GM19035 (cell line): ENCODE measurements around the gene B3GNT9.
A peak's percentile ranks its signal among the peaks of the same experiment; 100 is the strongest.

Experiments
- ATAC-seq: cut with Tn5 transposase; IDR thresholded peaks from one replicate; pipeline ENCODE4 v1.9.1; 2021; ENCODE audit not compliant: unreplicated experiment

The B3GNT9 gene

DNA sequence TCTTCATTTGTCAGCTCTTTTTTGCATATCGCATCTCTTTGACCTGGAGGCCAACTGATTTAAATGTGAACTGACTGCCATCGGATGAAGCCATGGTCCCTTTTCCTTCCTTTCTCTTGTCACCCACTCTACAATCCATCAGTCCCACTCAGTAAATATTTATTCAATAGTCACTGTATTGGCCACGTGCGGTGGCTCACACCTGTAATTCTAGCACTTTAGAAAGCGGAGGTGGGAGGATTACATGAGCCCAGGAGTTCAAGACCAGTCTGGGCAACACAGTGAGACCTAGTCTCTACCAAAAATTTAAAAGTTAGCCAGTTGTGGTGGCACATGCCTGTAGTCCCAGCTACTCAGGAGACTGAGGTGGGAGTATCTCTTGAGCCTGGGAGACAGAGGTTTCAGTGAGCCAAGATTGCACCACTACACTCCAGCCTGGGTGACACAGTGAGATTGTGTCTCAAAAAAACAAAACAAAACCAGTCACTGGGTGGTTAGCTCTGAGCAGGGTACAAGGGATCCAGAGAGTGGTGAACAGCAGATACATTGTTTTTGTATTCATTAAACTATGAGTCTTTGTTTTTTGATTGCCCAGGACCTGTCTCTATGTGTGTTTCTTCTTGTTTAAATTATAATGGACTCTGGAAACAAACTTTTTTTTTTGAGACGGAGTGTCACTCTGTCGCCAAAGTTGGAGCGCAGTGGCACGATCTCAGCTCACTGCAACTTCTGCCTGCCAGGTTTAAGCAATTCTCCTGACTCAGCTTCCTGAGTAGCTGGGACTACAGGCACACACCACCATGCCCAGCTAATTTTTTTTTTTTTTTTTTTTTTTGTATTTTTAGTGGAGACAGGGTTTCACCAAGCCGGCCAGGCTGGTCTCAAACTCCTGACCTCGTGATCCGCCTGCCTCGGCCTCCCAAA is 34.1 kb downstream of the B3GNT9 start:
- ATAC-seq, result no peak

DNA sequence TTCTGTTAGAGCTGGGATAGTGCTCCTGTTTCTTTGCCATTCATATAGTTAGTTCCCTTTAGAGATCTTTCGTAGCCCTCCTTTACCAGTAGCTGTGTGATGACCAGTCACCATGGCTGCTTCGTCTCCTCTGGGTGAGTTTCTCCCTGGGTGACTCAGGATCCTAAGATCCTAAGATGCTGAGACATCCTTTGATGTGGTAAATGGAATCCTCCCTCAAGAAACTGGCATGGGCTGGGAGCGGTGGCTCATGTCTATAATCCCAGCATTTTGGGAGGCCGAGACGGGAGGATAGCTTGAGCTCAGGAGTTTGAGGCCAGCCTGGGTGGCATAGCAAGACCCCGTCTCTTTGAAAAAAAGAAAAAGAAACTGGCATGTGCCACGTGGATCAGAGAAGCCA is 35.2 kb downstream of the B3GNT9 start:
- ATAC-seq, result no peak

DNA sequence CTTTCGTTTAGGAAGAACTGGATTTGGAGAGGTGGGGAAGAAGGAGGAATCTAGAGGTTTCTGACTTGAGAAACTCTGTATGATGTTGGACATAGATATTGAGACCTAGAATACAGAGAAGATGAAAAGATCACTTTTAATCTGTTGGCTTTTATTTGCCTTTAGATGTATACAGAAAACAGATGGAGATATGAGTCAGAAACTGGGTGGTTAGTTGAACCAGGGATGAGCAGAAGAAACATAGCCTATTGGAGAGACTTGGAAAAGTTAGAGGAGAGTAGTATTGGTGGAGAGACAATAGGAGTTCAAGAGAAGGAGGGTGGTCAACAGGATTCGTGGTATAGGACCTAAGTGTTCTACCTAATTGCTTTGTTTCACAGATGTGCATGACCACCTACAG is 36.0 kb downstream of the B3GNT9 start:
- no peak for ATAC-seq

DNA sequence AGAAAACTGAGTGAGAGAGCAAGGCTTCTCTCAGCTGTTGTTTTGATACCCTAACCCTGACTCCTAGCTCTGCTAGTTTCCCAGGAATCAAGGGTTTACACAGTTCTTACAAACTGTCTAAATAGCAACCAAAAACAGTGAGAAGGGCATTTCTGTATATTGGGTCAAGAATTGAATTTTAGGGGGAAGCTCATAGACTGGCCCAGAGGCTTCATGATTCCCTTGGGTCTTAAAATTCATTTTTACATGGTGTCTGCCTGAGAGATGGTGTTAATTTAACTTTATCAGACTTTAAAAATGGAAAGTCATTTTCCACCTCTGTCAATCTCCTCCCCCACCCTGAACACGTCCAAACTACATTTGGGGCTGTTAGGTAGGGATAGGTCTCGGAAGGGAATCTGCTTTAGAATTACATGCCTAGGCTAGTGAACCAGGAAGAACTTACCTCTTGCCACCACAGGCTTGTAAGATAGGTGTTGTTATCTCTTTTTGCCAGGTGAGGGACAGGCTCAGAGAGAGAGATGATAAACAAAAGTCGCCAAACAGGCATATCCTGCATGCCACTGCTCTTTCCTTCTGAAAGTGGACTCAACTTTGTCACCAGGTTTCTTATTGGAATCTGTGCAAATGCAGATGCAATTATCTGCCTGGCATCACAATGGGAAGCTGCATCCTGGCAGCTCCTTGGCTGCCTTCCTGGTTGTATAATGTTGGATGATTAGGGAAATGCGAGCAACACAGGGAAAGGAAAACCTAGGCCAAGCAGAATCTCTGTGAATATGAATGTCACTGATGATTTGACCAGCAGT is 38.0 kb downstream of the B3GNT9 start:
- ATAC-seq, result no peak

DNA sequence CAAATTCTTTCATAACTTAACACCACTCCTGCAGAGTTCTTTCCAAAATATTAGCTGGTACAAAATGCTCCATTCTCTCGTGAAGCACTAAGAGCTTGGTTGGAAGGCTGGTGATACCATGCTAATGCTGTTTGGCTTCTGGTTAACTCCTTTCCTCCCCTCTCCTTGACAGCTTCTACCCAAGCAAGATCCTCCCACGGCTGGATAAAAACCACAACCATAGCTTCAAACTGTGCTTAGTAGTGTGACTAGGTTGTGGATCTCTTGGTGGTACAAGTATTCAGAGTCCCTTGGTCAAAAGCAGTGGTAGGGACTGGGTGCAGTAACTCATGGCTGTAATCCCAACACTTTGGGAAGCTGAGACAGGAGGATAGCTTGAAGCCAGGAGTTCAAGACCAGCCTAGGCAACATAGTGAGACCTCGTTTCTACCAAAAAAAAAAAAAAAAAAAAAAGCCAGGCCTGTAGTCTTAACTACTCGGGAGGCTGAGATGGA is 38.8 kb downstream of the B3GNT9 start:
- ATAC-seq, result no peak

DNA sequence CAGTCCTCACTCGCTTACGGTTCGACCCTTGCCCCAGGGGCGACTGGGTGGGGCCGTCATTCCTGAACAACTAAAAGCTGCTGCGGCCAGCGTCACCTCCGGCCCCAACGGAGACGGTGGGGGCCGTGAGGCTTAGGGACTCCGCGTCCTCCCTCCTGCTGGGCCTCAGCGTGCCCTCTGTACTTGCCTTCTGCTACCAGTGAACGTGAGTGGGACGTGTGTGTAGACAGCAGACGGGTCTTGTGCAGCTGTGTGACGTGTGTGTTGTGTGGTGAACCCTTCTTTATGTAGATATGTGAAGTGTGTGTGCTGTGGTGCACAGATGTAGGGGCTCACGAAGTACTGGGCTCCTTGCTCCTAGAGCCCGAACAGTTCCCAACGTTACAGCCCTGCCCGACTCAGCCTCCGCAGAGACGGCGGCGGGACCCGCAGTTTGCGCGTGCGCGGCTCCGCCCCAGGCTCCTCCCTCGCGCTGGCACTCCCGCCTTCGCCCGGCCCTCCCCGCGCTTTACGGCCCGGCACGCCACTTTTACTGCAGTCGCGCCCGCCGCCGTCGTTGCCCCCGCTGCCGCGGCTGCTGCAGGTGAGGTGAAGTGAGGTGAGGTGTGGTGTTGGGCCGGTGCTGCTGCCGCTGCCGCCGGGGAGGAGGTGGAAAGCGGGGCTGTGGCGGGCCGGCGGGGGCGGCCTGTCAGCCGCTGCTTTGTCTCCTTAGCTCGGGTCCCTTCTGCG is 41.2 kb downstream of the B3GNT9 start, which contains the start of gene PHAF1:
Gene PHAF1, plus strand, starts transcription at position 535 of the 729 bp plus-strand sequence. CDS start 235 bp downstream, outside the sequence.
- peak; percentile 91 for ATAC-seq

DNA sequence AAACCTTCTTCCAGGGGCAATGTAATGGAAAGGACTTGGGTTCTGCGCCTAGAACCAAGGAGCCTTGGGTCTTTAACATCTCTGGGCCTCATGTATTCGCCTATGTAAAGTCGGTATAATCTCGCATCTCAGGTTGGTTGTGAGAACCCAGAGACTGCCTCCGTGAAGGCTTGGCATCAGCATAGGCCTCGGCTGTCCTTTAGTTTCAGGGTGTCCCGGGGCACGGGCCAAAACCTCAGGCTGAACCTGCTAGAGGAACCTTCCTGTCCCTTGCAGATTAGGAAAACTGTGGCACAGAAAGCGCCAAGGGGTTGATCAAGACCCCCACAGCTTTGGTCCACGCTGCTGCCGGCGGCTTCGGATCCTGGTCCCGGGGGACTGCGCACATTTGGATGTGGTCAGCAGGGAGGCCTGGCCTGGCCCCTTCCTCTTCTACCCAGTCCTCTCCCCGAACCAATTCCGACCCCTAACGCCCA is 41.8 kb downstream of the B3GNT9 start:
- no peak for ATAC-seq

DNA sequence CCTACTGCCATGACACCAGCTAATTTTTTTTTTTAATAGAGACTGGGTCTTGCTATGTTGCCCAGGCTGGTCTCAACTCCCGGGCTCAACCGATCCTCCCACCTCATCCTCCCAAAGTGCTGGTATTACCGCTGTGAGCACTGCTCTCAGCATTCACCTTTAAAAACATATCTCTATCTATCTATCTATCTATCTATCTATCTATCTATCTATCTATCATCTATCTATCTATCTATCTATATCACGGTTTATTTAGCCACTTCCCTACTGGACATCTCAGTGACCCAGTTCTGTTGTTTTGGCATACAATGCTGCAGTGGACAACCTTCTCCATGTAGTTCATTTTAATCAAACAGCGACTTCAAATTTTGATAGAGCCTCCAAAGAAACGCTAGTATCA is 42.3 kb downstream of the B3GNT9 start:
- ATAC-seq, result no peak

DNA sequence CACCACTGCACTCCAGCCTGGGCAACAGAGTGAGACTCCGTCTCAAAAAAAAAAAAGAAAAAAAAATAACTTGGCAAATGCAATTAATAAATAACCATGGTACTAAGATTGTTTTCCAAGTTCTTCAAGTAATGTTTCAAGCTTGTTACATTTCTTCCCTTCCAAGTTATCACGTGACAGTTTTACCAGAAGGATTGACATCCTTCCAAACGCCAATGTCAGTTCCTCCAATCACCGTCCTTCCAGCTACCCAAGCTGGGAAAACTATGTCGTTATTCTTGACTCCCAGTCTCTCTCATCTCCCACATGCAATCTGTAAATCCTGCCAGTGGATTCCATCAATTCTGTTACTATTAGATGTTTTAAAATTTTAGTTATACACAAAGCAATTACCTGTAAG is 44.9 kb downstream of the B3GNT9 start:
- no peak for ATAC-seq

DNA sequence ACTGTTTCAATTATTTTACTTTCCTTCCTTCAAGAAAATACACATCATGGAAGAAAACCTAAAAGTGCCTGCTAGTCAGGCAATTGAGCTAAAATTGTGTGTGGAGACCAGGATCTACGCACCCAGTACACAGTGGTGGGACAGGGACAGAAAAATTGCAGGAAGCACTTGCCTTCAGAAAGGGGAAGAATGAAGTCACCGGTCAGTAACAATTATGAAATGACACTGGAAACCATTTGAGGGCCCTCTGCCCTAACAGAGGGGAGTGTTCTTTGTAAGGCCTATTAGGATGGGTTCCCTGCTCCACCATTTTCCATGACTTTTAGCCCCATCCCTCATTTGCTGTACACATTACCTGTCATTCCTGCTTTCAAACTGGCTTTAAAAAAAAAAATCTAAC is 45.6 kb downstream of the B3GNT9 start:
- no peak for ATAC-seq

DNA sequence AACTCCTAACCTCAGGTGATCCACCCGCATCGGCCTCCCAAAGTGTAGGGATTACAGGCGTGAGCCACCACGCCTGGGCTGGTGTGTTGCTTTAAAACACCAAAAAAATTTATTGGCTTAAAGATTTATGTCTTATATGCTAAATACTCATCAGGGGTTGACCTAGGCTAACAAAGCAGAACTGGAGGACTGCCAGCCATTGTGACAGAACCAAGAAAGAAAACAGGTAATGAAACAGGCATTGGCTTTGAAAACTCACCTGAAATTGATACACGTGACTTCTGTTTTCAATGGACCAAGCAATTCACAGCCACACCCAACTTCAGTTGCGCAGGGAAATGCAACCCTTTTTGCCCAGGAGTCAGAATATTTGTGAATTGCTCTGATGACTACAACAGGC is 46.0 kb downstream of the B3GNT9 start:
- ATAC-seq, result no peak

DNA sequence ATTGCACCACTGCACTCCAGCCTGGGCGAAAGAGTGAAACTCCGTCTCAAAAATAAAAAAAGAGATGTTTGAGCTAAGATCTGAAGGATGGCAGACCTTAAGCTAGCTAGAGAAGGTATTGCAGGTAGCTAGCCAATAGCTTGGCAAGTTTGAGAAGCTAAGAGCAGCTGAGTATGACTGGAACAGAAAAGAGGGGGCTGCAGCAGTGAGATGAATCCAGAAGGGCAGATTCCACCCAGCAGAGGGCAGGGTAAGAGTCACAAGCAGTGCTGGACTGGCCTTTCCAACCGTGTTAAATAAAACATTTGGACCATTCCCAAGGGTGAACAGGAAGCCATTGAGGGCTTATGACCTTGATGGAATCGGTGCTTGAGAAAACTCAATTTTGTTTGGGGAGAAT is 46.7 kb downstream of the B3GNT9 start:
- ATAC-seq, result no peak

DNA sequence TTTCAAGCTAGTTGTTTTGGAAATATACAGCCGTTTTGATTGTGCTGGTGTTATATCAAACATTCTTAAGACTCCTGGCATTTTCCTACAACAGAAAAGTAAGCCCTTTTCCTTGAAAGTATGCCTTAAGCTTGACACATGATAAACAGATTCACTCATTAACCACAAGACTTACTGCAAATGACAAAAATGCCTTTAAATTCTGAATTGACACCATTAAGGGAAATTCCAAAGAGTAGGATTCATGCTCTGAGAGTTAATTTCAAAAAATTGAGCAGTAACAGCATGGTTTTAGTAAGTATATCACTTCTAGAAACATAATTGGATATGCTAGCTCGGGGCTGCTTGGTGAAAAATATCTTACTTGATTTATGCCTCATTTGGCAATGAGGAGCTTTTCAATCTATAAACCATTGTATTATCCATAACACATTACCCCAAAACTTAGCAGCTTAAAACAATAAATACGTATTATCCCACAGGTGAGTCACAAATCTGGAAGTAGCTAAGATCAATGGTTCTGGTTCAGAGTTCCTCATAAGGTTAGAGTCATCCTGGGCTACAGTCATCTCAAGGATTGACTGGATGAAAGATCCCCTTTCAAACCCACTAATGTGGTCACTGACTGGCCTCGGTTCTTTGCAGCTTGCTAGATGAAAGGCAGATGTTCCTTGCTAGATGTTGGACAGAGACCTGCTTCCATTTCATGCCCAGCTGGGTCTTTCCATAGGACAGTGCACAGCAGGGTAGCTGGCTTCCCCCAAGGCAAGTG is 49.3 kb downstream of the B3GNT9 start:
- ATAC-seq, result no peak

DNA sequence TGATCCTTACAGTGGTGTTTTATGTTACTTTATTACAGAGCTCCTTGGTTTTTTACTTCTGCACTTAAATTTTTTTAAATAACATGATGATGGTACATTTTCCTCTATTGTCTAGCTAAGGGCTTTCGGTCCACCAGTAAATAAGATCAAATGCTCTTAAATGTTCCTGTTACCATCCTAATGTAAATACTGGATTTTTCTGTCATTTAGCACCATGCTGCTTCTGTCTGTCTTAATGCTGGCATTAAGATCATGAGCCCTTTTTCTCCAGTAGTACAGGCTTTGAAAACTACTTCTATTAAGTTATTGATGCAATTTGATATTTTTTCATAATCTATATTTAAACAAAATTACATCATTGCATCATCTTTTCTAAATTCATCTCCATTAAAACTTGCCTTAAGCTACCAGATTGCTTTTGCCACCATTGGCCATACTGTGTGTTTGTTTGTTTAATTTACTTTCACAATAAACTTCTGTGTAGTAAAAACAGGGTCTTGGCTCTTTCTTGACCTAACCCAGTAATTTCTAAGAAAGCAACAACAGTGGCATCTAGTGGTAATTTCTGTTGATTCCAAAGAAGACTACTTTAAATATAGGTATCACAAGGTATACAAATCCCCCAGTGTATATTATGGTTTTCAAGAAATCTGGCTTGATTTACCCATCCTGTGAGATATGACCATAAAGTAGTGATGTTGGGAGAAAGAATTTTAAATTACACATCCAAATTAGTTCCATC is 50.1 kb downstream of the B3GNT9 start:
- no peak for ATAC-seq

DNA sequence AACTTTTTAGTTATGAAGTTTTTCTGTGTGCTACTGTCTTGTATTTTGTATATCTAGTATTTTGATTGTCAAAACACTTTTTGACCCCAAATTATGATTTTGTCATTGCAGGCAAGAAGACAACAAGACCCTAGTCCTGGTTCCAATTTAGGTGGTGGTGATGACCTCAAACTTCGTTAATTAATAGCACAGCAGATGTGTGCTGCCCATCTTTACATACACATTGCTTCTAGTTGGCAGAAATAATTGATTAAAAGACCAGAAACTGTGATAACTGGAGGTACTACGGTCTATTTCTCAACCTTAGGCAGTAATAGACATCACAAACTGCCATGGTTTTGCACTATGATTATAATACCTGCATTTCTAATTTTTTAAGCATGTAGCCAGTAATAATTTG is 52.2 kb downstream of the B3GNT9 start:
- no peak for ATAC-seq
